HG03378 (cell line): ENCODE data around the gene NFILZ.

Experiments used
- ATAC-seq: cut with Tn5 transposase; IDR thresholded peaks from one replicate; pipeline ENCODE4 v1.9.1; 2021; ENCODE audit warnings: mild to moderate bottlenecking, moderate library complexity; ENCODE audit not compliant: unreplicated experiment

Gene NFILZ

DNA sequence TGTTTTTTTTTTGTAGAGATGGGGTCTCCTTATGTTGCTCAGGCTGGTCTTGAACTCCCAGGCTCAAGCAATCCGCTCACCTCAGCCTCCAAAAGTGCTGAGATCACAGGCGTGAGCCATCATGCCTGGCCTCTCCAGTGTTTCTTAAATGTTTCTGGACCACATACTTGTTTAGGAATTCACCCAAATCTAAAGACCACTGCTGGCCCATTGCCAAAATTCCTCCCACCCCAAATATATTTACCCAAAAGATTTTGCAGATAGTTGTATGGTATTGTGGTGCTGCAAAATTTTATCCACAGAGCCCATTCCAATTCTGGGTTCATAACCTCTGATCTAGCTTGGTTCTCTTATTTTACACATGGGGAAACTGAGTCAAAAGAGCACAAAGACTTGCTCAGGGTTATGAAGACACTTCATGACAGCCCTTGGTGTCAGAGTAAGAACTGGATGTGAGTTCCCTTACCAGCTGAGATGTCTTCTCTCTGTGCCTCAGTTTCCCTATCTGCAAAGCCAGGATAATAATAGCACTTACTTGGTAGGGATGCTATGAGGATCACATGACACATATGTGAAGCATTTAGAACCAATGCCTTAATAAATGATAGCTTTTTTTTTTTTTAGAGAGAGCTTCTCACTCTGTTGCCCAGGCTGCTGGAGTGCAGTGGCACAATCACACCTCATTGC is 10.9 kb downstream of the NFILZ start:
- ATAC-seq = no peak

DNA sequence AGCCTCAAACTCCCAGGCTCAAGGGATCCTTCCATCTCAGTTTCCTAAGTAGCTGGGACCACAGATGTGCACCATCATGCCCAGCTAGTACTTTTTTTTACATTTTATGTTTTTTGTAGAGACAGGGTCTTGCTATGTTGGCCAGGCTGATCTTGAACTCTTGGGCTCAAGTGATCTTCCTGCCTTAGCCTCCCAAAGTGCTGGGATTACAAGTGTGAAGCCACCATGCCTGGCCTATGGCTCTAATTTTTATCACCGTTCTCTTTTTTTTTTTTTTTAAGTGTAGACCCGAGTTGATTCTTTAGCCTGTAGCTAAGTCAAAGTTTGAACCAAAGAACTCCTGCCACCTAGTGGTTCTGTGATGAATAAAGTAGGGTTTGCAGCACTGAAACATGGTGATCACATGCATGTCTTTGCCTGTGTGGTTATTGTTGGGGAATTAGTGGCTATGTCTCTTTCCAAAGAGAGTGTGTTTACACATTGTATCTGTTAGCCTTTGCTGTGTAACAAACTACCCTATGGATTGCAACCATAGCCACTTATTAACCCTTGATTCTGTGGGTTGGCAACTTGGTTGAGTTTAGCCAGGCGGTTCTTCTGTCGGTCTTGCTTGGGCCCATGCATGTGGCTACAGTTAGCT is 11.6 kb downstream of the NFILZ start:
- ATAC-seq = no peak

DNA sequence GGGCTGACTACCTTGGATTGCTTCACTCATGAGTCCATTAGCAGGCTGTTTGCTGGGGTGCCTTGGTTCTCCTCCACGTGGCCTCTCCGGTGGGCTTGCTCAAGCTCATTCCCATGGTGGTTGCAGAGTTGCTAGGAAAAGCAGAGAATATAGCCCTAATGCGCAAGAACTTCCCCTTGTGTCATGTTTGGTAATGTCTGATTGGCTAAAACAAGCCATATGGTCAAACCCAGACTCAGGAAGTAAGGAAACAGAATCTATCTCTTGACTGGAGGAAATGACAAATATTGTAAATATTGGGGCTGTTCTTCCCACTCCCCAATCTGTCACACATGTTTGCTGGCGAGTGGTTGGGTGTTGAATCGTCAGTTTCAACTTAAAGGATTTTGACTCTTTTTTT is 12.1 kb downstream of the NFILZ start:
- ATAC-seq = no peak

DNA sequence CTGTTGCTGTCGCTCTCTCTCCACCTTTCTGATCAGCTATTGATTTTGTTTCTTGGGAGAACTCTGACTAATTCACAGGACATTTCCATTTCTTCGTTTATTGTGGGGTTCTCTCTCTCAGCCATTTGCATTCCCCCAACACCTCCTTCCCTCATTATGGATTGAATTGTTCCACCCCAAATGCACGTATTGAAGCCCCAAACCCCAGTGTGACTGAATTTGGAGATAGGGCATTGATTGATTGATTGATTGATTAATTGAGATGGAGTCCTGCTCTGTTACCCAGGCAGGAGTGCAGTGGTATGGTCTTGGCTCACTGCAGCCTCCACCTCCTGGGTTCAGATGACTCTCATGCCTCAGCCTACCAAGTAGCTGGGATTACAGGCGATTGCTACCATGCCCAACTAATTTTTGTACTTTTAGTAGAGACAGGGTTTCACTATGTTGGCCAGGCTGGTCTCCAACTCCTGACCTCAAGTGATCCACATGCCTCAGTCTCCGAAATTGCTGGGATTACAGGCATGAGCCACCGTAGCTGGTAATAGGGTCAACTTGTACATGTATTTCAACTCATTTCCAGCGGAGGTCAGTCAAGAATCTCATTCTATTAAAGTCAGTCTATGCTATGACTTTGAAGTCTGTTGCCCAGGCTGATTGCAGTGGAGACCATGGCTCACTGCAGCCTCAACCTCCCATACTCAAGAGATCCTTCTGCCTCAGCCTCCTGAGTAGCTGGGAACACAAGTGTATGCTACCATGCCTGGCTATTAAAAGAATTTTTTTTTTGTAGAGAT is 13.6 kb downstream of the NFILZ start:
- ATAC-seq = no peak

DNA sequence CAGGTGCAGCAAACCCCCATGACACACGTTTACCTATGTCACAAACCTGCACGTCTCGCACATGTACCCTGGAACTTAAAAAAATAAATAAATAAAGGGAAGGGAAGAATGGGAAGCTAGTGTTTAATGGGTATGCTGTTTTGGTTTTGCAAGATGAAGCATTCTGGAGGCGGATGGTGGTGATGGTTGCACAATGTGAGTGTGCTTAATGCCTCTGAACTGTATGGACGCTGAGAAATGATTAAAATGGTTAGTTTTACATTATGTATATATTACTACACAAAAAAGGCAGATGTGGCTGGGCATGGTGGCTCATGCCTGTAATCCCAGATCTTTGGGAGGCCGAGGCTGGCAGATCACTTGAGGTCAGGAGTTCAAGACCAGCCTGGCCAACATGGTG is 17.8 kb downstream of the NFILZ start:
- no peak for ATAC-seq

DNA sequence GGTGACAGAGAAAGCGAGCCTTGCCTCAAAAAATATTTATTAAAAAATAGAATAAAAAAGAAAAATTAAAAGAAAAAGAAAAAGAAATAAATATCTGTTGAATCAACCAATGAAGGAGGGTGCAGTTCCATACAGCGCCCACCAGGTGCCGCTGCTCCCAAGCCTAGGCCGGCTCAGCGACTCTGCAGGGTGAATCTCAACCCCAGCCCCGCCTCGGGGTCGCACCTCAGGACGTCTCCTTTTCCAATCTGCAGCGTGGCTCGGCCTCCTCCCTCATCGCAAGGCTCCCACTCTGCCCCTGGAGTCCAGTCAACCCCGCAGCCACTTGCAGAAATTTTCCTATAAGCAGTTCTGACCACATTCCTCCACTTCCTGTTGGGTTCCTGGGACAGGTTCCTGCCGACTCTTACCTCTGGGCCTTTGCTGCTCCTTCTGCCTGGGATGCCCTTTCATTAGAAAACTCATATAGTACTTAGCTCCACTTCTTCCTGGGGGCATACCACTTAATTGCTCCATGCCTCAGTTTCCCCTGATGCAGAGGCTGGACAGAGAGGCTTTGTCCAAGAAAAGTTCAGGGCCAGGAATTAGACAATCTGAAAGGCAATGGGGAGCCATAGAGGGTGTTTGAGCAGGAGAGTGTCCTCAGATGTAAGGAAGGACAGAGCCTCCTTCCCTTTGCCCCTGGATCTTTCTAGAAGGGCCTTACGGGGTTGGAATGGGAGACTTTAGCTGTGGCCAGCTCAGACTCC is 24.3 kb downstream of the NFILZ start:
- ATAC-seq = no peak

DNA sequence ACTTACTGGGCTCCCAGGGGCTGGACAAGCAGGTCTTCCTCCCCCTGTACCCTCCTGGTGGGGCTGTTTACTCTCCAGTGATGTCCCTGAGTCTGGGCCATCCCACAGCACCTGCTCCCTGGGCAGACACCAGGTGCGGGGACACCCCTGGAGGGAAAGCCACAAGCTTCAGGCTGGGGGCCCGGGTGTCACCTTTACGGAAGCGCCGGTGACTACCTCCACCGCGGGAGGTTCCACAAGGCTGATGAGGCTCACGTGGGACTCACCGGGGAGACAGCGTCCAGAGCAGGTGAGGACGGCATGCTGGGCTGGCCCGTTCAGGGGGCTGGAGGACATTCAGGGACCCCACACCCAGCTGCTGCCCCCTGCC is 24.9 kb downstream of the NFILZ start:
- ATAC-seq = no peak

DNA sequence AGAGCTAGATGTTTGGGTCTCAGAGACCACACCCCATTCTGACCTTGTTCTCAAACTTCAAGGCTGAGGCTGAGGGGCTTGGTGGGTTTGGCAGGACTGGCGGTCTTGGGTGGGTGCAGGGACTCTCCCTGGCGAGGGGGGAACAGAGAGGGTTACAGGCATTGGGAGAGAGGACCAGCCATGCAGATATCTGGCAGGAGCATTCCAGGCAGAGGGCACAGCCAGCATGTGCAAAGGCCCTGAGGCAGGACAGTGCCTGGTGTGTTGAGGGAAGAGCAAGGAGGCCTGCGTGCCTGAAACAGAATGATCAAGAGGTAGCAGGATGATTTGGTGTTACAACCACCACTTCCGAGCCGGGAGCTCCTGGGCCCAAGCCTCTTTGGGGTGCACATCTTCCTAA is 27.4 kb downstream of the NFILZ start:
- no peak for ATAC-seq

DNA sequence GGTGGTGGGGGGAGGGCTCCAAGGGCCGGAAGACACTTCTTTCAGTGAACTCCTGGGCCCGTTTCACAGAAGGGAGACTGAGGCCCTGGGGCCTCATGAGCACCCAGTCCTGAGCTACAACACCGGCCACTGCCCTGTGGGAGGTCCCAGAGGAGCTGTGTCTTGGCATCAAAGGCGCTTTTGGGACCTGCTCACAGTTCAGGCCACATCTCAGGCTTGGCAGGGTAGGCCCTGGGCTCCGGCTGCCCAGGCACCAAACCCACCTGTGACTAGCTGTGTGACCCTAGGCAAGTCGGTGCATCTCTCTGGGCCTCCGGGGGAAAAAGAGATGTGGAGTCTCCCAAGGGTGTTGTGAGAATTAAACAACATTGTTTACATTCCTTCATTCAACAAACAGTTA is 29.5 kb downstream of the NFILZ start:
- no peak for ATAC-seq

DNA sequence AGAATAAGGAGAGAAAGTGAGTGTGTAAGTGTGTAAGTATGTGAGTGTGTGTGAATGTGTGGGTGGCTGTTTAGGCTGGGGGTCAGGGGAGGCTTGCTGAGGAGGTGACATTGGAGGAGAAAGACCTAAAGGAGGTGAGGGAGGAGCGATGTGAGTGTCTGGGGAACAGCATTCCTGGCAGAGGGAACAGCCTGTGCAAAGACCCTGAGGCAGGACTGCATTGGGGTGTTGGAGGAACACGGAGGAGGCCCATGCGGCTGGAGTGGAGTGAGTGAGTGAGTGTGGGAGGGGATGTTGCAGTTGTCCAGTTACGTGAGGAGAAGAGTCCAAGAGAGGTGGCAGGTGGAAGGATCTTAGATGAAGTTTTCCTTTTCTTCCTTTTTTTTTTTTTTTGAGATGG is 31.8 kb downstream of the NFILZ start:
- ATAC-seq = no peak

DNA sequence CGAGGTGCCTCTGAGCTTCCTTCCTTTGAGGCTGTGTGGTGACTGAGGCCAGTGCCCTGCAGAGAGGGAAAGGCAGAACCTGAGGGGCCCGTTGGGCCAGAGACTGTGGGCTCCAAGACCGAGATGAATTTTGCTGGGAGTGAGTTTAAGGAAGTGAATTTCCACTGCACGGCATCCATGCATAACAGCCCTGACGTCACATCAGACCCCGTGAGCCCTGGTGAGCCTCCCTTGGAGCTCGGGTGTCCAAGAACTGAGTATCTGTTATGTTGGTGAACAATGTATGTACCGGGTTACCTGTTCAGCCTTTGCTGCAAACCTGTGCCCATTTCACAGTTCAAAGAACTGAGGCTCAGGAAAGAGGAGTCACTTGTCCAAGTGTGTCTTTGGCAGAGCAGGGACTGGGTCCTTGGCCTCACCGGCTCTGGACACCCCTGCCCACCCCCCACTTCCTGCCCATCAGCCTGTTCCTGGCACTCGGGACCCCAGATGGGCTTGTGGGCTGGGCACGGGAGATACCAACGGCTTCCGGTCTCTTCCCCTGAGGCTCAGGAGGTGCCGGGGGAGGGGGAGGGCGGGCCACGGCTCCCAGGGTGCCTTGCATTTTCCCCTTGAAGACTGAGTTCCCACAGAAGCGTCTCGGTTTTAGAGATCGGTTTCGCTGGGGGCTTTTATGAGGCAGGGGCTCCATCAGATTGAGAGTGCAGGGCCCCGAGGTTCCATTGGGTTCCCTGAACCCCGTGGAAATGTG is 33.7 kb downstream of the NFILZ start:
- ATAC-seq = no peak

DNA sequence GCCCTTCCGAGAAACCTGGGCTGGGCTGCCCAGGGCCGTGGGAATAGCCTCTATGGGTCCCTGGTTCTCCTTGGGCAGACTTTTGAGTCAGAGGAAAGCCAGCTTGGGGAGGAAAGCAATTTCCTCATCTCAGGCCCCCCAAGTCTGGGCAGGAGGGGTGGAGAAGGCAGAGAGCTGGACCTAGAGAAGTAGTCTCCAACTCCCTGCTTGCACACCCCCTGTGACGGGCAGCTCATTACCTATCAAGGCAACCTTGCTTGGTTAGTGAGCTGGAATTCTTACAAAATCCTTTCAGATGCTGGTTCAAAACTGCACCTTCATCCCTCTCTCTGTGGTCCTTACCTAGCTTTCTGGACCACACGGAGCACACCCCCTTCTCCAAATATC is 34.2 kb downstream of the NFILZ start:
- no peak for ATAC-seq

DNA sequence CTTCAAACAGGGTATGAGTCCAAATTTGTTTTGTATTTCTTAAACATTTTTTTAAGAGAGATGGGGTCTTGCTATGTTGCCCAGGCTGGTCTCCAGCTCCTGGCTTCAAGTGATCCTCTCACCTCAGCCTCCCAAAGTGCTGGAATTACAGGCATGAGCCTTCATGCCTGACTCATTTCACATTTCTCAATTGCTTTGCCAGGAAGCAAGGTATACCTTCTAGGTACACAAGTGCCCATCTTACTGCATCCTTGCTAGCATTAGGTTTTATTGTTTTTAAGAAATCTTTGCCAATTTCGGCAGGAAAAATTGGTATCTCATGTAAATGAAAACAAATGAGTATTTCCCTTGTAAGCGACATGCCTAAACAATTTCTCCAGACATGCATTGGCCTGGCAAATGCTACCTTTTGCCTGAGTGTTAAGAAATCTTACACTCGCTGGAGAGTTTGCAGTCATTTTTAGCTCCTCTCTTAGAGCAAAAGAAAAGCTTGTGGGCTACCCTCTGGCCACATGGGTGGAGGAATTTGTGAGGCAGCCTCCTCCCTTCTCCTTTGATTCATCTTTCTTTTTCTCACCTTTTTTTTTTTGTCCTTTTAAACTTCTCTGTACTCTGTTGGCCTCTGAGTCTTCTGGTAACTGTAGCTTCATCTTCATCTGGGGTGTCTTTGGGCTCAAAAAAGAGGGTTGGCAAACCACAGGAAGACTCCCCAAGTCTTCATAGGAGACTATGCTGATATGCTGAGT is 35.2 kb downstream of the NFILZ start:
- no peak for ATAC-seq

DNA sequence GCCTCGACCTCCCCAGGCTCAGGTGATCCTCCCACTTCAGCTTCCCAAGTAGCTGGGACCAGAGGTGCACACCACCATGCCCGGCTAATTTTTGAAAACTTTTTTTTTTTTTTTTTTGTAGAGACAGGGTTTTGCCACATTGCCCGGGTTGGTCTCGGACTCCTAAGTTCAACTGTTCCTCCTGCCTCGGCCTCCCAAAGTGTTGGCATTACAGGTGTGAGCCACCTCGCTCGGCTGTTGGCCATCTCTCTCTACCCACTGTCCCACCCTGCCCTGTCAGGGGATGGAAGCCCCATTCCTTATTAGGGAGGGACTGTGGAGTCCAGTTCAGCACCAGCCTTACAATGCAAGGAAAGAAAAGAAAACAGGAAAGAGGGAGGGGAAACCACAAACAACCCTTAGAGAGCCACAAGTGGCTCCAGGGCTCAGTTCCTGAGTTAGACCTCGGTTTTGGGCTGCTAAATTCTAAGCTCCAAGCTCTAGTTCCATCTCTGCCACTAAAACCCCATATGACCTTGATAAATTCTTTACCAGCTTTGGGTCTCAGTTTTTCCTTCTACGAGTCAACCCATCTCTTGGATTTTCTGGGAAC is 36.5 kb downstream of the NFILZ start:
- no peak for ATAC-seq

DNA sequence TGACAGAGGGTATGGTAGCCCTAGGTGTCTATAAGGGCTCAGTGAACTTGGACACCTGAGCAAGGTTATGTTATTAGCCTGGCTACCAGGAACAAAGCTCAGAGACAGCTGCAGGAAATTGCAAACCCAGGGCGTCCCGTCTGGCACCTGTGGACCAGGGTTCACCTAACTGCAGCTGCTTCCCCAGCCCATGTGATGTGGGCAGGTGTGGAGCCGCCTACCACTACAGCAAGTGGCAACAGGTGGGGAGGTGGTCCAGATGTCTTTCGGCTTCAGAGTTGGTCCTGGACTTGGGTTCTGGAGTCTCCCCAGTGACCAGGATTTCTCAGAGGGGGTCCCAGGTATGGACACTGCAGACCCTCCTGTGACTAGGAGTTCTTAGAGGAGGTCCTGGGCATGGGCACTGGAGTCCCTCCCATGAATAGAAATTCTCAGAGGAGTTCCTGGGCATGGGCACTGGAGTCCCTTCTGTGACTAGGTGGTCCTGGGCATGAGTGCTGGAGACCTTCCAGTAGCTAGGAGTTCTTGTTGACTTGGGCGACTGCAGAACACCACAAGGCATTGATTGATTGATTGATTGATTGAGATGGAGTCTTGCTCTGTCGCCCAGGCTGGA is 43.0 kb downstream of the NFILZ start:
- no peak for ATAC-seq

DNA sequence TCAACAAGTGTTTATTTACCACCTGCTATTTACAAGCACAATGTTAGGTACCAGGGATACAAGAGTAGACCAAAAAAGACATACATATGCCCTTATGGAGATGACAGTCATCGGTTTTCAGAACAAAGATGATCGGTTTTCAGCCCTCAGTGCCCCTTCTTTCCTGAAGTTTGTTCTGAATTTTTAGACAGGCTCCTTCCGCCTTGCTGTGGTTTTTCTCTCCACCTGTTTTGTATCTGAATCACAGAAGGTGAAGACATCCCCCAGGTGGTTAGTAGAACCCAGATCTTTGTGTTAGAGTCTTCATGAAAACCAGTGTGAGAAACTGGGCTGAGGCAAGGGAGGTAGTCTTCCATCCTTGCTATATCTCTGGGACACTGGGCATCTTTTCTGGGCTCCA is 44.6 kb downstream of the NFILZ start:
- ATAC-seq = no peak

DNA sequence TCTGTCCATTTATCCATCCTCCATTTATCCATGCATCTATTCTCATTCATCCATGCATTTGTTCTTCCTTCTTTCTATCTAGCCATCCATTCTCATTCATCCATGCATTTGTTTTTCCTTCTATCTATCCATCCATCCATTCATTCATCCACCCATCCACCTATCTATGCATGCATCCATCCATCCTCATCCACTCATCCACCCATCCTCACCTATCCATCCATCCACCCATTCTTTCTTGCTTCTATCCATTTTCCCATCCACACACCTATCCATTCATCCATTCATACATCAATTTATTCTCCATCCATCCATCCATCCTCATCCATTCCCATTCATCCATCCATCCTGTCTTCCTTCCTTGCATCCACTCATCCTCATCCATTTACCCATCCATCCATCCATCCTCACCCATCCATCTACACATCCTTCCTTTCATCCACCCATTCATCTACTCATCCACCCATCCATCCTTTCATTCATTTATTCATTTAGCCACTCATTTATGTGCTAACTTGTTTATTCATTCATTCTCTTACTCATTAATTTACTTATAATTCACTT is 47.9 kb downstream of the NFILZ start:
- ATAC-seq = no peak
